HG02623 (cell line): ENCODE measurements around the gene CFHR4.
"Not testable (repeated sequence)": the region's sequence is repeated elsewhere in the genome, so short reads cannot be mapped to it uniquely, and the experiment has no call there.

Experiments used
- ATAC-seq: cut with Tn5 transposase; IDR thresholded peaks from one replicate; pipeline ENCODE4 v1.9.1; 2021; ENCODE audit warnings: moderate library complexity; ENCODE audit not compliant: unreplicated experiment

CFHR4 gene

GRCh38 chr1:196933531-196934189 lies 45.8 kb downstream of the CFHR4 start:
- no peak for ATAC-seq

GRCh38 chr1:196941474-196941873 lies 53.6 kb downstream of the CFHR4 start:
- not testable (repeated sequence) for ATAC-seq

GRCh38 chr1:196943568-196943967 lies 55.7 kb downstream of the CFHR4 start, which contains the start of gene CFHR2:
Gene CFHR2, plus strand, starts transcription at chr1:196943738. Its CDS starts 143 bp downstream, at chr1:196943881.
- ATAC-seq = not testable (repeated sequence)

GRCh38 chr1:196951711-196952394 lies 64.0 kb downstream of the CFHR4 start:
- ATAC-seq = peak; percentile 85

- no peak for ATAC-seq
These were observed 66.9 kb downstream of the CFHR4 start for GRCh38 chr1:196954778-196955177.

- no peak for ATAC-seq
These were observed 68.1 kb downstream of the CFHR4 start for GRCh38 chr1:196955926-196956325.

GRCh38 chr1:196960854-196961253 lies 73.0 kb downstream of the CFHR4 start:
- ATAC-seq = peak; percentile 81
